LNCaP clone FGC (cell line): ENCODE measurements around the gene MCTP2.
"Not testable (repeated sequence)": the region's sequence is repeated elsewhere in the genome, so short reads cannot be mapped to it uniquely, and the experiment has no call there.

Experiments used
- DNase-seq: peaks from one replicate; pipeline ENCODE4 v3.0.0-alpha.2; 2011; ENCODE audit warnings: low read depth
- H3K4me3 ChIP-seq: 2 replicates; pipeline ENCODE4 v1.5.1; 2011; ENCODE audit warnings: mild to moderate bottlenecking, low read depth, low read length, control low read depth
- CTCF ChIP-seq: IDR thresholded peaks from 2 replicates; pipeline ENCODE4 v1.5.1; 2012; ENCODE audit warnings: mild to moderate bottlenecking; ENCODE audit not compliant: control insufficient read depth, insufficient read depth; ENCODE audit errors: extremely low read depth

The MCTP2 gene

GRCh38 chr15:94493176-94493575, 261.8 kb downstream of the MCTP2 start:
- no peak for DNase-seq
- no peak overlapping the region for H3K4me3 ChIP-seq
- no peak for TF ChIP-seq CTCF

- not testable (repeated sequence) for DNase-seq, H3K4me3 ChIP-seq
These were observed 262.2 kb downstream of the MCTP2 start for GRCh38 chr15:94493586-94493985.

- no peak overlapping the region for H3K4me3 ChIP-seq
- DNase-seq = no peak
- no peak for TF ChIP-seq CTCF
These were observed 263.4 kb downstream of the MCTP2 start for GRCh38 chr15:94494732-94495131.

- TF ChIP-seq CTCF = no peak
These were observed 271.9 kb downstream of the MCTP2 start for GRCh38 chr15:94503293-94503692.

GRCh38 chr15:94509259-94509658, 277.9 kb downstream of the MCTP2 start:
- no peak for DNase-seq
- no peak overlapping the region for H3K4me3 ChIP-seq
- TF ChIP-seq CTCF = no peak

More at GRCh38 chr15:94503293-94503692, 271.9 kb downstream of the MCTP2 start:
- DNase-seq = no peak
- no peak overlapping the region for H3K4me3 ChIP-seq

GRCh38 chr15:94522125-94522524, 290.8 kb downstream of the MCTP2 start:
- no peak for TF ChIP-seq CTCF
- H3K4me3 ChIP-seq = no peak overlapping the region
- DNase-seq = no peak

- TF ChIP-seq CTCF = no peak
- H3K4me3 ChIP-seq = no peak overlapping the region
- no peak for DNase-seq
These were observed 292.5 kb downstream of the MCTP2 start for GRCh38 chr15:94523873-94524272.
